ENCODE results near the gene ADAM30.

Gene ADAM30

GRCh38 chr1:119909890-119910596 is 13.7 kb upstream of the ADAM30 start:
- no peak for DNase-seq (ENCODE audit: low read depth in 1 of 2, low spot score in 1 of 2)

GRCh38 chr1:119908661-119909060 is 12.3 kb upstream of the ADAM30 start:
- DNase-seq (ENCODE audit: low read depth in 1 of 2, low spot score in 1 of 2) = no peak

- no peak for DNase-seq (ENCODE audit: low read depth in 1 of 2, low spot score in 1 of 2)
Observed at GRCh38 chr1:119906927-119907652, 10.8 kb upstream of the ADAM30 start.

- DNase-seq (ENCODE audit: low read depth in 1 of 2, low spot score in 1 of 2) = no peak
Observed at GRCh38 chr1:119903443-119903835, 7.1 kb upstream of the ADAM30 start.

- DNase-seq (ENCODE audit: low read depth in 1 of 2, low spot score in 1 of 2) = no peak
Observed at GRCh38 chr1:119902775-119903442, 6.6 kb upstream of the ADAM30 start.

GRCh38 chr1:119898981-119899720 is 2.8 kb upstream of the ADAM30 start:
- no peak for DNase-seq (ENCODE audit: low read depth in 1 of 2, low spot score in 1 of 2)

- DNase-seq (ENCODE audit: low read depth in 1 of 2, low spot score in 1 of 2) = no peak
Observed at GRCh38 chr1:119898530-119898929, 2.2 kb upstream of the ADAM30 start.

- DNase-seq (ENCODE audit: low read depth in 1 of 2, low spot score in 1 of 2) = no peak
Observed at GRCh38 chr1:119895102-119895501, 1.2 kb downstream of the ADAM30 start.

GRCh38 chr1:119893827-119894700 is 2.3 kb downstream of the ADAM30 start:
- no peak for DNase-seq (ENCODE audit: low read depth in 1 of 2, low spot score in 1 of 2)

GRCh38 chr1:119893238-119893791 is 3.0 kb downstream of the ADAM30 start:
- DNase-seq (ENCODE audit: low read depth in 1 of 2, low spot score in 1 of 2) = no peak

- DNase-seq (ENCODE audit: low read depth in 1 of 2, low spot score in 1 of 2) = no peak
Observed at GRCh38 chr1:119891386-119891785, 4.9 kb downstream of the ADAM30 start.

- no peak for DNase-seq (ENCODE audit: low read depth in 1 of 2, low spot score in 1 of 2)
Observed at GRCh38 chr1:119888476-119888875, 7.8 kb downstream of the ADAM30 start.

GRCh38 chr1:119887427-119887826 is 8.9 kb downstream of the ADAM30 start:
- DNase-seq (ENCODE audit: low read depth in 1 of 2, low spot score in 1 of 2) = no peak

- peak in 1 of 2 donors; percentile 21 for DNase-seq (ENCODE audit: low read depth in 1 of 2, low spot score in 1 of 2)
Observed at GRCh38 chr1:119885903-119886783, 10.2 kb downstream of the ADAM30 start.

GRCh38 chr1:119884711-119885110 is 11.6 kb downstream of the ADAM30 start:
- DNase-seq (ENCODE audit: low read depth in 1 of 2, low spot score in 1 of 2) = no peak

GRCh38 chr1:119883826-119884225 is 12.5 kb downstream of the ADAM30 start:
- no peak for DNase-seq (ENCODE audit: low read depth in 1 of 2, low spot score in 1 of 2)

- DNase-seq (ENCODE audit: low read depth in 1 of 2, low spot score in 1 of 2) = no peak
Observed at GRCh38 chr1:119882132-119883049, 13.9 kb downstream of the ADAM30 start.
